Measurements from ENCODE around the gene TRPM6.

Gene TRPM6

GRCh38 chr9:74742191-74742790 is 145.4 kb downstream of the TRPM6 start:
- Histone ChIP-seq H3K27ac (ENCODE audit: low read length, poor library complexity, severe bottlenecking) (no peak overlapping the region), H2BK15ac (ENCODE audit: low read depth, poor library complexity, severe bottlenecking) (no peak overlapping the region), H2BK120ac (ENCODE audit: low read depth, low read length) (no peak overlapping the region), H3K9ac (ENCODE audit: low read length) (peak overlapping the region; percentile 5), H3K23ac (ENCODE audit: low read length in 2 of 2) (no peak overlapping the region), H2AK5ac (ENCODE audit: low read length, severe bottlenecking) (no peak overlapping the region), H3K9me3 (ENCODE audit: control insufficient read depth, low read length) (no peaks in the 10 kb centered on the region), H2BK5ac (ENCODE audit: low read depth, low read length, poor library complexity, severe bottlenecking) (no peak overlapping the region), H2BK12ac (ENCODE audit: low read length in 2 of 2) (no peak overlapping the region), H3K36me3 (ENCODE audit: control insufficient read depth in 1 of 2, insufficient read depth in 2 of 2, low read depth in 1 of 2, low read length in 2 of 2) (no peaks in the 10 kb centered on the region), H3K18ac (ENCODE audit: low read depth in 1 of 2, low read length in 2 of 2) (no peak overlapping the region), H3K4ac (ENCODE audit: low read depth in 1 of 2, low read length in 2 of 2) (no peak overlapping the region), H4K8ac (ENCODE audit: low read length) (no peak overlapping the region), H3K27me3 (ENCODE audit: control insufficient read depth in 1 of 2, insufficient read depth in 1 of 2, low read length in 2 of 2) (peaks cover 9 to 21% of the 10 kb centered on the region in 2 experiments), H2AFZ (ENCODE audit: low read depth, low read length) (no peak overlapping the region), H3K4me1 (ENCODE audit: control insufficient read depth, insufficient read depth, low read depth, low read length) (no peaks in the 10 kb centered on the region), H4K91ac (ENCODE audit: low read length) (no peak overlapping the region), H3K14ac (ENCODE audit: low read length in 2 of 2) (no peak overlapping the region), H3K4me2 (ENCODE audit: low read length, poor library complexity, severe bottlenecking) (no peak overlapping the region), H3K79me1 (replicated peaks; ENCODE audit: low read length, poor library complexity, severe bottlenecking) (no peaks in the 10 kb centered on the region), H3K4me3 (ENCODE audit: insufficient read depth in 1 of 2, low read depth in 1 of 2, low read length in 2 of 2) (no peak overlapping the region)
- DNase-seq: no peak
- WGBS: 80% methylated on average over 1 of the region's 1 CpG

- H2BK120ac ChIP-seq (ENCODE audit: low read depth, low read length): no peak overlapping the region
- H3K4ac ChIP-seq (ENCODE audit: low read depth in 1 of 2, low read length in 2 of 2): no peak overlapping the region
- no peaks in the 10 kb centered on the region for H3K4me1 ChIP-seq (ENCODE audit: control insufficient read depth, insufficient read depth, low read depth, low read length)
- H3K23ac ChIP-seq (ENCODE audit: low read length in 2 of 2): no peak overlapping the region
- no peak overlapping the region for H3K4me3 ChIP-seq (ENCODE audit: insufficient read depth in 1 of 2, low read depth in 1 of 2, low read length in 2 of 2)
- no peak overlapping the region for H3K14ac ChIP-seq (ENCODE audit: low read length in 2 of 2)
- H4K91ac ChIP-seq (ENCODE audit: low read length): no peak overlapping the region
- H2BK15ac ChIP-seq (ENCODE audit: low read depth, poor library complexity, severe bottlenecking): no peak overlapping the region
- H2BK5ac ChIP-seq (ENCODE audit: low read depth, low read length, poor library complexity, severe bottlenecking): no peak overlapping the region
- no peak overlapping the region for H3K27ac ChIP-seq (ENCODE audit: low read length, poor library complexity, severe bottlenecking)
- H4K8ac ChIP-seq (ENCODE audit: low read length): no peak overlapping the region
- no peaks in the 10 kb centered on the region for H3K79me1 ChIP-seq (replicated peaks; ENCODE audit: low read length, poor library complexity, severe bottlenecking)
- peaks cover 3 to 16% of the 10 kb centered on the region in 2 experiments for H3K27me3 ChIP-seq (ENCODE audit: control insufficient read depth in 1 of 2, insufficient read depth in 1 of 2, low read length in 2 of 2)
- H2AFZ ChIP-seq (ENCODE audit: low read depth, low read length): no peak overlapping the region
- DNase-seq: no peak
- no peak overlapping the region for H2AK5ac ChIP-seq (ENCODE audit: low read length, severe bottlenecking)
- WGBS: 75% methylated on average over 3 of the region's 4 CpGs
- H3K9me3 ChIP-seq (ENCODE audit: control insufficient read depth, low read length): no peaks in the 10 kb centered on the region
- no peak overlapping the region for H3K9ac ChIP-seq (ENCODE audit: low read length)
- H3K36me3 ChIP-seq (ENCODE audit: control insufficient read depth in 1 of 2, insufficient read depth in 2 of 2, low read depth in 1 of 2, low read length in 2 of 2): no peaks in the 10 kb centered on the region
- H2BK12ac ChIP-seq (ENCODE audit: low read length in 2 of 2): no peak overlapping the region
- H3K4me2 ChIP-seq (ENCODE audit: low read length, poor library complexity, severe bottlenecking): no peak overlapping the region
- no peak overlapping the region for H3K18ac ChIP-seq (ENCODE audit: low read depth in 1 of 2, low read length in 2 of 2)
These were observed 151.1 kb downstream of the TRPM6 start for GRCh38 chr9:74736646-74737045.

DNA sequence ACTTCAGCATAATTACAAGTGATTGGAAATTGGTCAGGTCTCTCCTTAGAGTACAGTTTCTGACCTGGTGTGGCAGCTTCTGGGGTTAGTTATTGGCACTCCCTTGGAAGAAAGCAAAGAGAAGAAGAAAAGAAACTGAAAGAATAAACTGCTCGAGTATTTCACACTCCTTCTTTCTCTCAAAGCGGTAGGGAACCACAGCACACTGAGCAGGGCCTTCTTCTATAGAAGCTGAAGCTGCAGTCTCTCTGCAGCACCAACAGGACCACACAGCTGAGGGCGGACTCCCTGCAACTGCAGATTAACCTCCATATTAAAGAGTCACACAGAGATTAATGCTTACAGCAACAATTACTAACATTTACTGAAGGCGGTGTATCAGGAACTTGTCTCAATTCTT is 152.0 kb downstream of the TRPM6 start:
- no peak overlapping the region for H3K4me3 ChIP-seq (ENCODE audit: insufficient read depth in 1 of 2, low read depth in 1 of 2, low read length in 2 of 2)

GRCh38 chr9:74729136-74729695 is 158.5 kb downstream of the TRPM6 start:
- no peak overlapping the region for H3K4ac ChIP-seq (ENCODE audit: low read depth in 1 of 2, low read length in 2 of 2)
- no peaks in the 10 kb centered on the region for H3K9me3 ChIP-seq (ENCODE audit: control insufficient read depth, low read length)
- no peak overlapping the region for H2AK5ac ChIP-seq (ENCODE audit: low read length, severe bottlenecking)
- H2BK5ac ChIP-seq (ENCODE audit: low read depth, low read length, poor library complexity, severe bottlenecking): no peak overlapping the region
- no peak overlapping the region for H3K4me2 ChIP-seq (ENCODE audit: low read length, poor library complexity, severe bottlenecking)
- H4K8ac ChIP-seq (ENCODE audit: low read length): no peak overlapping the region
- DNase-seq: no peak
- 76% methylated on average over 9 of the region's 9 CpGs for WGBS
- H3K79me1 ChIP-seq (replicated peaks; ENCODE audit: low read length, poor library complexity, severe bottlenecking): no peaks in the 10 kb centered on the region
- no peak overlapping the region for H4K91ac ChIP-seq (ENCODE audit: low read length)
- H3K36me3 ChIP-seq (ENCODE audit: control insufficient read depth in 1 of 2, insufficient read depth in 2 of 2, low read depth in 1 of 2, low read length in 2 of 2): no peaks in the 10 kb centered on the region
- H2AFZ ChIP-seq (ENCODE audit: low read depth, low read length): no peak overlapping the region
- no peak overlapping the region for H3K27ac ChIP-seq (ENCODE audit: low read length, poor library complexity, severe bottlenecking)
- H3K27me3 ChIP-seq (ENCODE audit: control insufficient read depth in 1 of 2, insufficient read depth in 1 of 2, low read length in 2 of 2): peaks cover 0 to 20% of the 10 kb centered on the region in 2 experiments
- H3K23ac ChIP-seq (ENCODE audit: low read length in 2 of 2): no peak overlapping the region
- peak overlapping the region in 1 of 2 experiments; percentile 61 for H3K4me3 ChIP-seq (ENCODE audit: insufficient read depth in 1 of 2, low read depth in 1 of 2, low read length in 2 of 2)
- no peak overlapping the region for H2BK15ac ChIP-seq (ENCODE audit: low read depth, poor library complexity, severe bottlenecking)
- peak overlapping the region; percentile 46 for H3K9ac ChIP-seq (ENCODE audit: low read length)
- no peak overlapping the region for H2BK12ac ChIP-seq (ENCODE audit: low read length in 2 of 2)
- H3K18ac ChIP-seq (ENCODE audit: low read depth in 1 of 2, low read length in 2 of 2): no peak overlapping the region
- no peak overlapping the region for H3K14ac ChIP-seq (ENCODE audit: low read length in 2 of 2)
- H2BK120ac ChIP-seq (ENCODE audit: low read depth, low read length): no peak overlapping the region
- H3K4me1 ChIP-seq (ENCODE audit: control insufficient read depth, insufficient read depth, low read depth, low read length): no peaks in the 10 kb centered on the region

More for the DNA sequence above, 152.0 kb downstream of the TRPM6 start:
- Histone ChIP-seq H3K4me1 (ENCODE audit: control insufficient read depth, insufficient read depth, low read depth, low read length) (no peaks in the 10 kb centered on the region), H3K27me3 (ENCODE audit: control insufficient read depth in 1 of 2, insufficient read depth in 1 of 2, low read length in 2 of 2) (peaks cover 3 to 9% of the 10 kb centered on the region in 2 experiments), H3K4ac (ENCODE audit: low read depth in 1 of 2, low read length in 2 of 2) (no peak overlapping the region), H2AFZ (ENCODE audit: low read depth, low read length) (no peak overlapping the region), H2BK15ac (ENCODE audit: low read depth, poor library complexity, severe bottlenecking) (no peak overlapping the region), H3K9ac (ENCODE audit: low read length) (no peak overlapping the region), H3K18ac (ENCODE audit: low read depth in 1 of 2, low read length in 2 of 2) (no peak overlapping the region), H2BK120ac (ENCODE audit: low read depth, low read length) (no peak overlapping the region), H4K8ac (ENCODE audit: low read length) (no peak overlapping the region), H3K27ac (ENCODE audit: low read length, poor library complexity, severe bottlenecking) (no peak overlapping the region), H2BK5ac (ENCODE audit: low read depth, low read length, poor library complexity, severe bottlenecking) (no peak overlapping the region), H3K4me2 (ENCODE audit: low read length, poor library complexity, severe bottlenecking) (no peak overlapping the region), H3K9me3 (ENCODE audit: control insufficient read depth, low read length) (no peaks in the 10 kb centered on the region), H3K23ac (ENCODE audit: low read length in 2 of 2) (no peak overlapping the region), H2BK12ac (ENCODE audit: low read length in 2 of 2) (no peak overlapping the region), H2AK5ac (ENCODE audit: low read length, severe bottlenecking) (no peak overlapping the region), H3K79me1 (replicated peaks; ENCODE audit: low read length, poor library complexity, severe bottlenecking) (no peaks in the 10 kb centered on the region), H3K36me3 (ENCODE audit: control insufficient read depth in 1 of 2, insufficient read depth in 2 of 2, low read depth in 1 of 2, low read length in 2 of 2) (no peaks in the 10 kb centered on the region), H4K91ac (ENCODE audit: low read length) (no peak overlapping the region), H3K14ac (ENCODE audit: low read length in 2 of 2) (no peak overlapping the region)
- no peak for DNase-seq
- 88% methylated on average over 4 of the region's 4 CpGs for WGBS
